GM19468 (cell line): ENCODE measurements around the gene WASF2.
"Not testable (repeated sequence)": the region's sequence is repeated elsewhere in the genome, so short reads cannot be mapped to it uniquely, and the experiment has no call there.

Source experiments
- ATAC-seq: cut with Tn5 transposase; IDR thresholded peaks from one replicate; pipeline ENCODE4 v1.9.1; 2021; ENCODE audit warnings: mild to moderate bottlenecking, moderate library complexity, moderate number of reproducible peaks; ENCODE audit not compliant: unreplicated experiment; ENCODE audit errors: extremely low read depth

The WASF2 gene

GRCh38 chr1:27429029-27429425 is 60.9 kb downstream of the WASF2 start:
- ATAC-seq, result no peak

- no peak for ATAC-seq
Observed at GRCh38 chr1:27428316-27429028, 61.5 kb downstream of the WASF2 start.

GRCh38 chr1:27427816-27428315 is 62.1 kb downstream of the WASF2 start:
- no peak for ATAC-seq

GRCh38 chr1:27427329-27427728 is 62.6 kb downstream of the WASF2 start:
- ATAC-seq, result no peak

- ATAC-seq, result no peak
Observed at GRCh38 chr1:27423709-27424108, 66.3 kb downstream of the WASF2 start.

GRCh38 chr1:27418326-27419185 is 71.4 kb downstream of the WASF2 start:
- ATAC-seq, result no peak

- no peak for ATAC-seq
Observed at GRCh38 chr1:27417713-27418112, 72.3 kb downstream of the WASF2 start.

- no peak for ATAC-seq
Observed at GRCh38 chr1:27416387-27417111, 73.4 kb downstream of the WASF2 start.

GRCh38 chr1:27414091-27414490 is 75.9 kb downstream of the WASF2 start:
- no peak for ATAC-seq

GRCh38 chr1:27413004-27413403 is 77.0 kb downstream of the WASF2 start:
- no peak for ATAC-seq

- ATAC-seq, result no peak
Observed at GRCh38 chr1:27412502-27412901, 77.5 kb downstream of the WASF2 start.

GRCh38 chr1:27410709-27411108 is 79.3 kb downstream of the WASF2 start:
- ATAC-seq, result no peak

- ATAC-seq, result no peak
Observed at GRCh38 chr1:27409669-27410068, 80.3 kb downstream of the WASF2 start.

GRCh38 chr1:27408151-27408550 is 81.8 kb downstream of the WASF2 start:
- ATAC-seq, result no peak

- ATAC-seq, result not testable (repeated sequence)
Observed at GRCh38 chr1:27406791-27407190, 83.2 kb downstream of the WASF2 start.

- no peak for ATAC-seq
Observed at GRCh38 chr1:27406362-27406680, 83.6 kb downstream of the WASF2 start.

GRCh38 chr1:27405598-27406361 is 84.2 kb downstream of the WASF2 start:
- ATAC-seq, result not testable (repeated sequence)

GRCh38 chr1:27405074-27405473 is 84.9 kb downstream of the WASF2 start:
- ATAC-seq, result no peak

- no peak for ATAC-seq
Observed at GRCh38 chr1:27403931-27404330, 86.0 kb downstream of the WASF2 start.

- ATAC-seq, result no peak
Observed at GRCh38 chr1:27403065-27403726, 86.8 kb downstream of the WASF2 start.
